A172 (cell line): Measurements from ENCODE around the gene ZIC2. TPM values are rescaled to one million over a fixed set of nuclear protein-coding genes. Genes with fewer than 3 reads are reported as not detected.

Experiments used
- DNase-seq: peaks from one replicate; pipeline ENCODE4 v3.0.0-alpha.2; 2015; ENCODE audit warnings: low spot score
- total RNA-seq: library from RNA; depleted of rRNA; stranded (reverse); fragments of >200 nt; shearing (Covaris generic); gene quantifications from 2 replicates; pipeline ENCODE4 v1.2.3, GENCODE V29; 2014

Gene ZIC2
- total RNA-seq, 1 experiment from 2014 or later: 4.7 TPM

- DNase-seq: no peak
Measured at GRCh38 chr13:99985886-99986527, 4.4 kb downstream of the ZIC2 start.

- DNase-seq: no peak
Measured at GRCh38 chr13:99986741-99987140, 5.2 kb downstream of the ZIC2 start.

- no peak for DNase-seq
Measured at GRCh38 chr13:99987154-99988019, 5.8 kb downstream of the ZIC2 start.

GRCh38 chr13:99988529-99989275 is 7.1 kb downstream of the ZIC2 start:
- no peak for DNase-seq

- DNase-seq: no peak
Measured at GRCh38 chr13:99989276-99990125, 7.9 kb downstream of the ZIC2 start.

GRCh38 chr13:99990126-99990977 is 8.8 kb downstream of the ZIC2 start:
- DNase-seq: no peak

GRCh38 chr13:99991013-99991827 is 9.6 kb downstream of the ZIC2 start:
- no peak for DNase-seq

GRCh38 chr13:99991828-99992775 is 10.5 kb downstream of the ZIC2 start:
- DNase-seq: no peak

- peak; percentile 69 for DNase-seq
Measured at GRCh38 chr13:99992949-99993351, 11.4 kb downstream of the ZIC2 start.

GRCh38 chr13:99993660-99994637 is 12.4 kb downstream of the ZIC2 start:
- no peak for DNase-seq

- DNase-seq: no peak
Measured at GRCh38 chr13:99994638-99995020, 13.0 kb downstream of the ZIC2 start.

GRCh38 chr13:99995104-99995588 is 13.6 kb downstream of the ZIC2 start:
- DNase-seq: no peak

- DNase-seq: peak; percentile 47
Measured at GRCh38 chr13:99995589-99996380, 14.2 kb downstream of the ZIC2 start.

- no peak for DNase-seq
Measured at GRCh38 chr13:99996381-99996973, 14.9 kb downstream of the ZIC2 start.

- no peak for DNase-seq
Measured at GRCh38 chr13:99997702-99998214, 16.2 kb downstream of the ZIC2 start.

GRCh38 chr13:99998261-99998660 is 16.7 kb downstream of the ZIC2 start:
- DNase-seq: no peak
